HFFc6 (cell line): ENCODE measurements around the gene HOXB3. TPM values are rescaled to one million over a fixed set of nuclear protein-coding genes. Genes with fewer than 3 reads are reported as not detected.

Experiments
- DNase-seq: peaks from one replicate; pipeline ENCODE4 v3.0.0-alpha.2; 2018
- H3K27ac Mint-ChIP-seq: 2 replicates; pipeline ENCODE4 v1.8.0; 2020; ENCODE audit warnings: mild to moderate bottlenecking, mixed read lengths
- H3K27me3 Mint-ChIP-seq: 2 replicates; pipeline ENCODE4 v1.8.0; 2021; ENCODE audit warnings: mild to moderate bottlenecking, moderate library complexity, mixed read lengths; ENCODE audit not compliant: insufficient read depth
- H3K36me3 Mint-ChIP-seq: 2 replicates; pipeline ENCODE4 v1.8.0; 2021; ENCODE audit warnings: low read depth, mixed read lengths
- H3K4me1 Mint-ChIP-seq: 2 replicates; pipeline ENCODE4 v1.8.0; 2020; ENCODE audit warnings: low read depth, mixed read lengths
- H3K4me3 Mint-ChIP-seq: 2 replicates; pipeline ENCODE4 v1.8.0; 2020; ENCODE audit warnings: mild to moderate bottlenecking, moderate library complexity, mixed read lengths
- H3K9me3 Mint-ChIP-seq: 2 replicates; pipeline ENCODE4 v1.8.0; 2020; ENCODE audit warnings: mild to moderate bottlenecking, mixed read lengths
- total RNA-seq, 6 experiments: library from RNA; stranded (reverse); fragmentation: NEBNext Ultra II Directional; extraction: Animal tissue kit (Norgen Biotek cat#: 25700); gene quantifications; 2 replicates in 1 of 6; 3 replicates in 5 of 6; pipeline ENCODE4 v1.2.3, GENCODE V29; 2021
- TF ChIP-seq, protein P1 (sequence below): fragments of 200-600 bp; sonication (generic); IDR thresholded peaks from 2 replicates; pipeline ENCODE4 v1.5.0; 2021; ENCODE audit warnings: antibody characterized with exemption, mild to moderate bottlenecking

The HOXB3 gene
- total RNA-seq, 6 experiments from 2014 or later = not detected

DNA sequence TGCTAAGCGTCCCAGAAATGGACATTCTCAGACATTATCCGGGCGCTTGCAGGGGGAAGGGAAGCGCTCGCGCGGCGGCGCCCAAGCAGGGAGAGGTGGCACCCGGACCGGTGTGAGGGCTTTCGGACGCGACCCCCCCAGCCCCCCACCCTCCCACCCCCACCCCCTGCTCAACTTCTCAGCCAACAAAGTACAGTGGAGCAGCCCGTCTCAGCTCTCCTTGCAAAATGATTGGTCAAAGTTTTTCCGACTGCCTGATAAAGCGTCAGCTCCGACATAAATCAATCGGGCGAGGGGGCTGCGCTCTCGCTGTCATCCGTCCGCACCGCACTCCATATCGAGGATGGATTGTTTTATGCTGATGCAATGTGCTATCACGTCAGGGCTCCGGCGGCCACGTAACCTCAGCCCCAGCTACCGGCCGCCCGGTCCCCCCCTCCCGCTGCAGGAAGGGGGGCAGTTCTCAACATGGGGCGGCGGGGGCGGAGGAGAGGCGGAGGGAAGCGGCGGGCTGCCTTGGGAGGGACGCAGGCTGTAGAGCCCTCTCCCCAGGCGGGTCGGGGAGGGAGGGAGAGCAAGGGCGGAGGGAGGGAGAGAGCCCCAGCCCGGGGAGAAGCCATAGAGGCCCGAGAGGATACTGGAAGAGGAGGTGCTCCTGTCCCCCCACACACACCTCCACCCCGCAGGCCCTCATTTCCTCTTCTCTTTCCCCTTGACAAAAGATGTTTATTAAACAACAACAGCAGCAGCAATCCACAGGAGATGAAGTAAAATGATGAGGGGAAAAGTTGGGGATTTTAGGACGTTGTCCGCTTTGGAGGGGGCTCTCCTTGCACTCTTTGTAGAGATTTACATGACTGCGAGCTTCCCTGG, 36.4 kb upstream of the HOXB3 start, which contains the start of gene HOXB9:
Gene HOXB9, minus strand, starts transcription at position 114 of the 873 bp plus-strand sequence. Its CDS starts 89 bp downstream, at position 25.
- TF ChIP-seq, protein P1, sequence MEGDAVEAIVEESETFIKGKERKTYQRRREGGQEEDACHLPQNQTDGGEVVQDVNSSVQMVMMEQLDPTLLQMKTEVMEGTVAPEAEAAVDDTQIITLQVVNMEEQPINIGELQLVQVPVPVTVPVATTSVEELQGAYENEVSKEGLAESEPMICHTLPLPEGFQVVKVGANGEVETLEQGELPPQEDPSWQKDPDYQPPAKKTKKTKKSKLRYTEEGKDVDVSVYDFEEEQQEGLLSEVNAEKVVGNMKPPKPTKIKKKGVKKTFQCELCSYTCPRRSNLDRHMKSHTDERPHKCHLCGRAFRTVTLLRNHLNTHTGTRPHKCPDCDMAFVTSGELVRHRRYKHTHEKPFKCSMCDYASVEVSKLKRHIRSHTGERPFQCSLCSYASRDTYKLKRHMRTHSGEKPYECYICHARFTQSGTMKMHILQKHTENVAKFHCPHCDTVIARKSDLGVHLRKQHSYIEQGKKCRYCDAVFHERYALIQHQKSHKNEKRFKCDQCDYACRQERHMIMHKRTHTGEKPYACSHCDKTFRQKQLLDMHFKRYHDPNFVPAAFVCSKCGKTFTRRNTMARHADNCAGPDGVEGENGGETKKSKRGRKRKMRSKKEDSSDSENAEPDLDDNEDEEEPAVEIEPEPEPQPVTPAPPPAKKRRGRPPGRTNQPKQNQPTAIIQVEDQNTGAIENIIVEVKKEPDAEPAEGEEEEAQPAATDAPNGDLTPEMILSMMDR = no peak
- H3K27ac Mint-ChIP-seq = no peak within 1 kb of the TSS
- H3K9me3 Mint-ChIP-seq = no peaks in the 10 kb centered on the region
- DNase-seq = no peak
- H3K4me3 Mint-ChIP-seq = no peak within 1 kb of the TSS
- H3K36me3 Mint-ChIP-seq = no peaks in the 10 kb centered on the region
- H3K4me1 Mint-ChIP-seq = no peaks in the 10 kb centered on the region
- H3K27me3 Mint-ChIP-seq = peaks cover 75% of the 10 kb centered on the region

DNA sequence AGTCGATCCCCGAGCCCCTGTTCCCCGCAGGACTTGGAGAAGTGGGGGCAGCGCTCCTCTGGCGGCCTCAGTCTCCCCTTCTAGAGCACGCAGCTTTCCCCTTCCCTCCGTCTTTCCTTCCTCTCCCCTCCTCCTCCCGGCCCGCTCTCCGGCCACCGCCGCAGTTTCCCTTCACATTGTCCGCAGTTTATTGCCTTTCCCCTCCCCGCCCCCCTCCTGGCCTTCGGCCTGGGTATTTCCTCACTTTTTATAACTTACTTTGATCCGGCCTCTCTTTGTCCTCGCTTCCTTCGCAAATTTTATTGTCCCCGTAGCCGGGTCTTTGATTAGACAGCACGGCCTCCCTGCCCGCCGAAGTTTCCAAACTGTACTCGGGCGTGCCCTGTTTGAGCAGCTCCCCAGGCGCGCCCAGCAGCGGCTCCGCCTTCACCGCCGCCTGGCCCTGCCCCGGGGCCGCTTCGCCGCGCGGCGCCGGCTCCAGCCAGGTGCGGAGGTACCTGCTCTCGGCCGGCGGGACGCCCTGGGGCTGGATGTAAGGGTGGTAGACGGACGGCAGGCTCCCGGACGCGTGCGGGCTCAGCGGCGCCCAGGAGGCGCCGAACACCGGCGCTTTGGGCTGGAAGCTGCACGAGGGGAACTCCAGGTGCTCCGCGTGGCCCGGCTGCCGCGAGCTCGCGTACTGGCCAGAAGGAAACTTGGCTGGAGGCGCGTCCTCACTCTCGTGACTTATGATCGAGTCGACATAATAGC, 35.6 kb upstream of the HOXB3 start:
- Mint-ChIP-seq H3K9me3 (no peaks in the 10 kb centered on the region), H3K4me1 (no peaks in the 10 kb centered on the region), H3K27me3 (peaks cover 75% of the 10 kb centered on the region), H3K27ac (no peak overlapping the region), H3K36me3 (no peaks in the 10 kb centered on the region), H3K4me3 (no peak overlapping the region)
- no peak for DNase-seq
- TF ChIP-seq, protein P1 = no peak

DNA sequence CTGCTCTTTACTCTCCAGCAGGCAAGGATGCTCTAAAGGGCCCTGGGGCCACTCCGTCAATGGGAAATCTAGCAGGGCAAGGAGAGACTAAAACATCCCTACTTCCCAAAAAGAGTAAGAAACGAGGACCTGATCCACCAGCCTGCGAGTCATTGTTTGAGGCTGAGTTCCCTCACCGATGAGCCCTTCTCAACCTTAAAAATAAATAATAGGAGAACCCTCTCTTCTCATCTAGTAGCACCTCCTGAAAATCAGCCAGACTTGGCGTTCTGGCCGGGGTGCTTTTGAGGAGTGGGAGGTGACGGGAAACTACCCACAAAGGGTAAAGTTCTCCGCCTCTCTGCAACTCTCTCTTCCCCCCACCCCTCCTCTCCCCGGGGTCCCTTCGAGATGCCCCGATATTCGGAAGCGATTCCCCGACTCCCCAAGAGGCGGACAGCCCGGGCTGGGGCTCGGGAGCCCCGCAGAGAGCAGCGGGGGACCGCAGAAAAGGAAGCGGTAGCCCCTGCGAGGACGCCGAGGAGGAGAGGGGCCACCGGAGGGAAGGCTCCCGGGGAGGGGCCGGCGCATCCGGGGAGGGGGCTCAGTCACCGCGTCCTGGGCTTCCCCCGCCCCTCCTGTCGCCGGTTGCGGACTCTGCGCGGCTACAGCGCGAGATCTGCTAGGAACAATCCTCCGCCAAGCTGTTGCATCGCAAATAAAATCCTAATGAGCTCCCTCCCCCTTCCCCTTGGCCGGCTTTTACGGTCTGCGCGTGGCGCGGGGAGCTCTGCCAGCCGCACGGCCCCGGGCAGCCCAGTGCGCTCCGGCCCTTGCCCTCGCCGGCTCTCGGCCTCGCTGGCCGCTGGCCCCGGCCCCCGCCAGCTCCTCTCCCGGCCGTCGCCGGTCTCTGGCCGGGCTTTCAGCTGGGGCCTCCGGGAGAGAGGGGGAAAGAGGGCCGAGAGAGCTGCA, 34.8 kb upstream of the HOXB3 start:
- H3K27ac Mint-ChIP-seq = no peak overlapping the region
- H3K9me3 Mint-ChIP-seq = no peaks in the 10 kb centered on the region
- no peaks in the 10 kb centered on the region for H3K4me1 Mint-ChIP-seq
- TF ChIP-seq, protein P1 = no peak
- H3K36me3 Mint-ChIP-seq = no peaks in the 10 kb centered on the region
- peaks cover 78% of the 10 kb centered on the region for H3K27me3 Mint-ChIP-seq
- DNase-seq = no peak
- no peak overlapping the region for H3K4me3 Mint-ChIP-seq

DNA sequence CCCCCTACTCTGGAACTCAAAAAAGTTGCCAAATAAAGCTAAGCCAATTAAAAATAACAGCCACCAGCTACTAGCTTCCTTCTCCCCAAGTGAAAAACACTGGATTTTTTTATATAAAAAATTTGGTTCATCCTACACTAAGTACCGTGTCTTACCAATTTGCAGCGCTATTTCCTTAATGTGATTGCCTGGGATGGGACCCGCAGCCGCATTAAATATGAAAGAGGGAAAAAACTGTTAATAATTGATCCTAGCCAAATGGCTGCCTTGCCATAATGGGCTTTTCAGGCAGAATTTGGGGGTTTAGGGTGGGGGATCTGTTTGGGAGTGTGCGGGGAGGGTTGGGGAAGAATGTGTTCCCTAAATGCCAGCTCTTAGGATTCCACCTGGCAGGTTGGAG, 34.1 kb upstream of the HOXB3 start:
- Mint-ChIP-seq H3K4me3 (no peak overlapping the region), H3K9me3 (no peaks in the 10 kb centered on the region), H3K4me1 (no peaks in the 10 kb centered on the region)

More for the DNA sequence above, 34.1 kb upstream of the HOXB3 start:
- TF ChIP-seq, protein P1 = no peak
- Mint-ChIP-seq H3K27me3 (peaks cover 78% of the 10 kb centered on the region), H3K36me3 (no peaks in the 10 kb centered on the region), H3K27ac (no peak overlapping the region)
- no peak for DNase-seq
